ENCODE measurements around the gene RAB11FIP4.
"Not testable (repeated sequence)": the region's sequence is repeated elsewhere in the genome, so short reads cannot be mapped to it uniquely, and the experiment has no call there.

RAB11FIP4 gene

DNA sequence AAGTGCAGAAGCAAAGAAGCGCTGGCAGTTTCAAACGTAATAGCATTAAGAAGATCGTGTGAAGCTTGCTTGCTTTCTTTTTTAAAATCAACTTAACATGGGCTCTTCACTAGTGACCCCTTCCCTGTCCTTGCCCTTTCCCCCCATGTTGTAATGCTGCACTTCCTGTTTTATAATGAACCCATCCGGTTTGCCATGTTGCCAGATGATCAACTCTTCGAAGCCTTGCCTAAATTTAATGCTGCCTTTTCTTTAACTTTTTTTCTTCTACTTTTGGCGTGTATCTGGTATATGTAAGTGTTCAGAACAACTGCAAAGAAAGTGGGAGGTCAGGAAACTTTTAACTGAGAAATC, 17.4 kb upstream of the RAB11FIP4 start:
- no peaks in the 10 kb centered on the region for H3K36me3 ChIP-seq (ENCODE audit: control insufficient read depth, insufficient read depth, low read length)
- no peak overlapping the region for H3K4me3 ChIP-seq (ENCODE audit: low read length)
- no peak overlapping the region for H3K9ac ChIP-seq (ENCODE audit: low read length)
- no peaks in the 10 kb centered on the region for H3K4me1 ChIP-seq (ENCODE audit: control insufficient read depth, insufficient read depth, low read length)
- no peaks in the 10 kb centered on the region for H3K9me3 ChIP-seq (ENCODE audit: control insufficient read depth, low read length)
- no peaks in the 10 kb centered on the region for H3K27me3 ChIP-seq (ENCODE audit: control insufficient read depth, insufficient read depth, low read length)

DNA sequence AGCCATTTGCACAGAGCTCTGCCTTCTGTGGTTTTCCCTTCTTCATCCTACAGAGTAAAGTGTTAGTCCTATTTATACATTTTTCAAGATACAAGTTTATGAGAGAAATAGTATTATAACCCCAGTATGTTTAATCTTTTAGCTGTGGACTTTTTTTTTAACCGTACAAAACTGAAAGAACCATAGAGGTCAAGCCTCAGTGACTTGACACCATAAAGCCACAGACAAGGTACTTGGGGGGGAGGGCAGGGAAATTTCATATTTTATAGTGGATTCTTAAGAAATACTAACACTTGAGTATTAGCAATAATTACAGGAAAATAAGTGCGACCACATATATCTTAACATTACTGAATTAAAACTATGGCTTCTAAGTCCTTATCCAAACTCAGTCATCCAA, 17.0 kb upstream of the RAB11FIP4 start:
- Histone ChIP-seq H3K27me3 (ENCODE audit: control insufficient read depth, insufficient read depth, low read length) (no peaks in the 10 kb centered on the region), H3K4me1 (ENCODE audit: control insufficient read depth, insufficient read depth, low read length) (no peaks in the 10 kb centered on the region), H3K9me3 (ENCODE audit: control insufficient read depth, low read length) (no peaks in the 10 kb centered on the region), H3K36me3 (ENCODE audit: control insufficient read depth, insufficient read depth, low read length) (no peaks in the 10 kb centered on the region), H3K4me3 (ENCODE audit: low read length) (no peak overlapping the region), H3K9ac (ENCODE audit: low read length) (no peak overlapping the region)

- no peak overlapping the region for H3K4me3 ChIP-seq (ENCODE audit: low read length)
- no peaks in the 10 kb centered on the region for H3K27me3 ChIP-seq (ENCODE audit: control insufficient read depth, insufficient read depth, low read length)
- no peaks in the 10 kb centered on the region for H3K4me1 ChIP-seq (ENCODE audit: control insufficient read depth, insufficient read depth, low read length)
- H3K9ac ChIP-seq (ENCODE audit: low read length): no peak overlapping the region
- no peaks in the 10 kb centered on the region for H3K9me3 ChIP-seq (ENCODE audit: control insufficient read depth, low read length)
- H3K36me3 ChIP-seq (ENCODE audit: control insufficient read depth, insufficient read depth, low read length): no peaks in the 10 kb centered on the region
Measured at GRCh38 chr17:31378638-31379037, 12.8 kb upstream of the RAB11FIP4 start.

DNA sequence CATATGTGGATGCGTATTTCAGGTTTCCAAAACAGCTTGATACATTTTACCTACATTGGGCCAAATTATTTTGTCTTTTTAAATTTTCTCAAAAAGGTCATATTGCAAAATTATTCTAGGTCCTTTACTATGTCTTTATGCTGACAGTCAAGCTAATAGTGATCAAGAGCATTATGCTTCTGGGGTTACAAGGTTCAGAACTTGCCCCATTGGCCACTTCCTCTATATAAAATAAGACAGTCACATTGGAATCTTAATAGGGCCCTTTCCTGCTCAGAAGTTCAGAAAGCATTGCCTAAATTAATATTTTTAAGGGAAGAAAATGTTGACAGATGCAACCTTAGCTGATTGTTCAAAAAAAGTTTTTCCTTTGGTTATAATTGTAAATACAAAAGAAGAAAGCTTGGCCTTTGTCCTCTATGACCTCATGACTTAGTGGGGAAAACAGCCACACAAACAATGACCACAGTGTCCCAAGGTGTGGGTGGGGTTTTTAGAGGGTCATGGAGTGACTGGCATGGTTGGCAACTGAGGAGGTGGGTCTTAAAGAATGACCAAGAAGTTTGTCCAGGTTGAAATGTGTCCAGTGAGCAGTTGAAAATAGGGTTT, 11.8 kb upstream of the RAB11FIP4 start:
- no peak overlapping the region for H3K4me3 ChIP-seq (ENCODE audit: low read length)
- no peaks in the 10 kb centered on the region for H3K27me3 ChIP-seq (ENCODE audit: control insufficient read depth, insufficient read depth, low read length)
- no peak overlapping the region for H3K9ac ChIP-seq (ENCODE audit: low read length)
- no peaks in the 10 kb centered on the region for H3K9me3 ChIP-seq (ENCODE audit: control insufficient read depth, low read length)
- no peaks in the 10 kb centered on the region for H3K4me1 ChIP-seq (ENCODE audit: control insufficient read depth, insufficient read depth, low read length)
- H3K36me3 ChIP-seq (ENCODE audit: control insufficient read depth, insufficient read depth, low read length): no peaks in the 10 kb centered on the region

DNA sequence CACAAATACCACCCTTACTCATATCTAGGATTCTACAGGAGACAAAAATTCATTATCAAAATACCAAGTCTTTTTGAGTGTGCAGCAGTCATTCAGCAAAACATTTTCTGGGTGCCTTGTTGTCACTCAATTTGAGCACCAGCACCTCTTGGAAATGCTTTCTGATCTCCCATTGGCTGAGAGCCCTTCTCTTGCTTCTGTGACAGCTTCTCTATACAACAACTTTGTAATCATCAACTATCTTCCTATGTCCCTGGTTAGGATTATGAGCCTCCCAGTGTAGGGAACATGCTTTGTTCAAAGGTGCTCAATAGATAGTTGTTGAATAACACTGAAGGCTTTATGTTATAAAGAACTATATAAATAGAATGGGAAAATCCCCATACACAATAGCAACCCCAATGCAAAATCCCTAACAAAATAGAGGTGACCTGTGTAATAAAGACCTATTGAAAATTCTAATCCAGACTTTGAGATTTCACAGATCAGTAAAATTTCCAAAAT, 10.3 kb upstream of the RAB11FIP4 start:
- Histone ChIP-seq H3K9me3 (ENCODE audit: control insufficient read depth, low read length) (no peaks in the 10 kb centered on the region), H3K9ac (ENCODE audit: low read length) (no peak overlapping the region), H3K4me1 (ENCODE audit: control insufficient read depth, insufficient read depth, low read length) (no peaks in the 10 kb centered on the region), H3K27me3 (ENCODE audit: control insufficient read depth, insufficient read depth, low read length) (no peaks in the 10 kb centered on the region), H3K4me3 (ENCODE audit: low read length) (no peak overlapping the region), H3K36me3 (ENCODE audit: control insufficient read depth, insufficient read depth, low read length) (no peaks in the 10 kb centered on the region)

GRCh38 chr17:31382668-31383275, 8.7 kb upstream of the RAB11FIP4 start:
- H3K9me3 ChIP-seq (ENCODE audit: control insufficient read depth, low read length); H3K4me1 ChIP-seq (ENCODE audit: control insufficient read depth, insufficient read depth, low read length); H3K4me3 ChIP-seq (ENCODE audit: low read length); H3K36me3 ChIP-seq (ENCODE audit: control insufficient read depth, insufficient read depth, low read length); H3K27me3 ChIP-seq (ENCODE audit: control insufficient read depth, insufficient read depth, low read length); H3K9ac ChIP-seq (ENCODE audit: low read length): not testable (repeated sequence)

GRCh38 chr17:31383488-31383887, 8.0 kb upstream of the RAB11FIP4 start:
- H3K4me3 ChIP-seq (ENCODE audit: low read length); H3K9ac ChIP-seq (ENCODE audit: low read length); H3K9me3 ChIP-seq (ENCODE audit: control insufficient read depth, low read length); H3K27me3 ChIP-seq (ENCODE audit: control insufficient read depth, insufficient read depth, low read length); H3K4me1 ChIP-seq (ENCODE audit: control insufficient read depth, insufficient read depth, low read length); H3K36me3 ChIP-seq (ENCODE audit: control insufficient read depth, insufficient read depth, low read length): not testable (repeated sequence)

DNA sequence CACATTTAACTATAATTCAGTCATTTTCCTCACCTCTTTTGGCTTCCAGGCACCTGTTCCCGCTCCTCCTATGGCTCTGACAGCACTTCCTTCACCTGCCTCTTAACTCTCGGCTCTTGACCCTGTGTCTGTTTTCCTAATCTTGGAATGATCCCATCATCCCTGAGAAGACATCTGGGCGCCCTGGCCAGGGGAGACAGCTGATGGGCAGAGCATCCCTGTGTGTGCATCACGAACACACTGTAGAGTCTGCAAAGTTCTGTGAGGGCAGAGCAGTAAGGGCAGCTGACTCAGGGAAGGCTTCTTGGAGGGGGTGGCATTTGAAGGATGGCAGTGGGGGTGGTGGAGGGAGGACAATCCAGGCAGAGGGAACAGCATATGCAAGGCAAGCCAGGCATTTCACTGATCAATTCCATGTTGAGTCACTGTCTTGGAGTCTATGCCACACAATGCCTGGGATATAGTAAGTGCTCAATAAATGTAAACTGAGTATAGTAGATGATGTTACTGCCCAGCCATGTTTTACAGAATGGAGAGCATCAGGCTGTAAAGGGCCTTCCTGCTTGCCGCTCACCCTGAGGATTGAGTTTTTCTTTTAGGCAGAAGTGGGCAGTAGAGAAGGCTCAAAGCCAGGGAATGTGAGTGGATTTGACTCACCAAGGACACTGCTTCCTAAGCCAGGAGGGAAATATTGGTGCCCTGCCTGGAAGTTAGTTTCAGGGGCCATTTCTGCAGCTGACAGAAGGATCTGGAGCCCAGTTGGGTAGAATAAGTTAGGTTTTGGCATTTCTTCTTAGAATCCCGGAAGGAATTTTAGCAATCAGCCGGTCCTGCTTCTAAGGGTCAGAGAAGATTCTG, 5.8 kb upstream of the RAB11FIP4 start:
- H3K27me3 ChIP-seq (ENCODE audit: control insufficient read depth, insufficient read depth, low read length): peaks cover 26% of the 10 kb centered on the region
- no peak overlapping the region for H3K9ac ChIP-seq (ENCODE audit: low read length)
- H3K9me3 ChIP-seq (ENCODE audit: control insufficient read depth, low read length): no peaks in the 10 kb centered on the region
- no peak overlapping the region for H3K4me3 ChIP-seq (ENCODE audit: low read length)
- no peaks in the 10 kb centered on the region for H3K4me1 ChIP-seq (ENCODE audit: control insufficient read depth, insufficient read depth, low read length)
- H3K36me3 ChIP-seq (ENCODE audit: control insufficient read depth, insufficient read depth, low read length): no peaks in the 10 kb centered on the region

DNA sequence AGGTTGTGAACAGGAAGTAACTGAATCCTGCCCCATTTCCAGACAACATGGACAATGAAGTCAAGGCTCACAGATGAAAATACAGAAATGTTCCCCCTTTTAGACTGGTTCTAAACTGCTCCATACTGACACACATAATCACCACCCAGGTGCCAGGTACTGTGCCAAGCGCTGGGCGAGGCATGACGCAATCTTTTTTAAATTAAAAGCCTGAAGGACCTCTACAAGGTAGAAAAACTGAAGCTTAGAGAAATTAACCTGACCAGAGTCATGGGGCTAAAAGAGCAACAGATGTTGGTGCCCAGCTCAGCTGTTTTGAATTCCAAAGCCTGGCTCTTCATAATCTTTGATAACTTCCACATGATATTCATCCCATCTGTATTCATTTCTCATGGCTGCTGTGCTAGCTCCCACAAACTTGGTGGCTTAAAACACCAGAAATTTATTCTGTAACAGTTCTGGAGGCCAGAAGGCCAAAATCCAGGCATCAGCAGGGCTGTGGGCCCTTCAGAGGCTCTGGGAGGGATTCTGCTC, 4.9 kb upstream of the RAB11FIP4 start:
- H3K27me3 ChIP-seq (ENCODE audit: control insufficient read depth, insufficient read depth, low read length): peaks cover 33% of the 10 kb centered on the region
- no peaks in the 10 kb centered on the region for H3K9me3 ChIP-seq (ENCODE audit: control insufficient read depth, low read length)
- no peak overlapping the region for H3K9ac ChIP-seq (ENCODE audit: low read length)

GRCh38 chr17:31387438-31387837, 4.0 kb upstream of the RAB11FIP4 start:
- Histone ChIP-seq H3K9me3 (ENCODE audit: control insufficient read depth, low read length) (no peaks in the 10 kb centered on the region), H3K27me3 (ENCODE audit: control insufficient read depth, insufficient read depth, low read length) (peaks cover 39% of the 10 kb centered on the region), H3K4me3 (ENCODE audit: low read length) (no peak overlapping the region), H3K9ac (ENCODE audit: low read length) (no peak overlapping the region), H3K36me3 (ENCODE audit: control insufficient read depth, insufficient read depth, low read length) (no peaks in the 10 kb centered on the region), H3K4me1 (ENCODE audit: control insufficient read depth, insufficient read depth, low read length) (peaks cover 5% of the 10 kb centered on the region)

More for the DNA sequence above, 4.9 kb upstream of the RAB11FIP4 start:
- Histone ChIP-seq H3K36me3 (ENCODE audit: control insufficient read depth, insufficient read depth, low read length) (no peaks in the 10 kb centered on the region), H3K4me1 (ENCODE audit: control insufficient read depth, insufficient read depth, low read length) (no peaks in the 10 kb centered on the region), H3K4me3 (ENCODE audit: low read length) (no peak overlapping the region)

DNA sequence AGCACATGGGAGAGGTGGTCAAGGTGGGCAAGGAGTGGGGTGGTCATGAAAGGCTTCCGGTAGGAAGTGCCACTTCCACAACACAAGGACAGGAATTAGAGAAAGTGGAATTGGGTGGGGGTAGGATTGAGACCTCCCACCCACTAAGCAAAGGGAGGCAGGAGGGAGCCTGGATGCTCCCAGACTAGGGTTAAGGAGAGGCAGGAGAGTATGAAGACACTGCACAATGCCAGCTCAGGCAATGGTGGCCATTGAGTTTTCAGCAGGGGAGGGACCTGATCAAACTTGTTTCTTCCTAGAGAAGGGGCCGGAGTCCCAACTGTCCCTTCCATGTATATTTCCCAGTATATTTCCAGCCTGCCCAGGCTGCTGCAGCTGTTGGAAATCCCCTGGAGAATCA, 3.1 kb upstream of the RAB11FIP4 start:
- H3K9ac ChIP-seq (ENCODE audit: low read length): no peak overlapping the region
- peaks cover 5% of the 10 kb centered on the region for H3K4me1 ChIP-seq (ENCODE audit: control insufficient read depth, insufficient read depth, low read length)
- no peaks in the 10 kb centered on the region for H3K36me3 ChIP-seq (ENCODE audit: control insufficient read depth, insufficient read depth, low read length)
- H3K9me3 ChIP-seq (ENCODE audit: control insufficient read depth, low read length): no peaks in the 10 kb centered on the region
- no peak overlapping the region for H3K4me3 ChIP-seq (ENCODE audit: low read length)
- H3K27me3 ChIP-seq (ENCODE audit: control insufficient read depth, insufficient read depth, low read length): peaks cover 48% of the 10 kb centered on the region
